Calu3 (cell line): Measurements from ENCODE around the gene KIAA0825. TPM values are rescaled to one million over a fixed set of nuclear protein-coding genes. Genes with fewer than 3 reads are reported as not detected.

Source experiments
- BruUV-seq: library from RNA; stranded (reverse); fragments of 400-500 nt; replicated peaks from 2 replicates; lab custom pipeline; 2021; lab: Mats Ljungman, UMichigan
- CTCF ChIA-PET: fragments of 300-600 bp; sonication (Branson Sonifier 250); formaldehyde crosslinking; loops from one replicate; lab custom pipeline; 2022; ENCODE audit warnings: antibody characterized with exemption; lab: Charles Lee
- DNase-seq: peaks from one replicate; pipeline ENCODE4 v3.0.0; 2022
- H3K27ac Mint-ChIP-seq: one replicate; pipeline ENCODE4 v1.8.0; 2022; ENCODE audit warnings: mixed read lengths; ENCODE audit not compliant: unreplicated experiment
- H3K27me3 Mint-ChIP-seq: one replicate; pipeline ENCODE4 v1.8.0; 2022; ENCODE audit warnings: mixed read lengths; ENCODE audit not compliant: unreplicated experiment
- H3K36me3 Mint-ChIP-seq: one replicate; pipeline ENCODE4 v1.8.0; 2022; ENCODE audit warnings: mild to moderate bottlenecking, moderate library complexity, mixed read lengths; ENCODE audit not compliant: insufficient read depth, unreplicated experiment
- H3K4me1 Mint-ChIP-seq: one replicate; pipeline ENCODE4 v1.8.0; 2022; ENCODE audit warnings: mild to moderate bottlenecking, low read depth, mixed read lengths; ENCODE audit not compliant: unreplicated experiment
- H3K4me3 Mint-ChIP-seq: one replicate; pipeline ENCODE4 v1.8.0; 2022; ENCODE audit warnings: mild to moderate bottlenecking, low read depth, moderate library complexity, mixed read lengths; ENCODE audit not compliant: unreplicated experiment
- H3K9me3 Mint-ChIP-seq: one replicate; pipeline ENCODE4 v1.8.0; 2022; ENCODE audit warnings: low read depth, mixed read lengths; ENCODE audit not compliant: unreplicated experiment
- CTCF ChIP-seq: fragments of 200-600 bp; IDR thresholded peaks from one replicate; pipeline ENCODE4 v1.8.0; 2022; ENCODE audit warnings: antibody characterized with exemption; ENCODE audit not compliant: unreplicated experiment
- intact Hi-C: fragments of 100-400 bp; cut with micrococcal nuclease; formaldehyde crosslinking; loops from one replicate; pipeline ENCODE4 v1.10.0; 2022; ENCODE audit not compliant: unreplicated experiment
- total RNA-seq: library from RNA; stranded (reverse); gene quantifications from 2 replicates; pipeline ENCODE4 v1.2.3, GENCODE V29; 2022

KIAA0825 gene
- total RNA-seq, 1 experiment from 2014 or later: 1.9 TPM

GRCh38 chr5:94353605-94354004, 264.8 kb downstream of the KIAA0825 start:
- intact Hi-C loops: no loop called here
- Mint-ChIP-seq H3K4me3 (no peak overlapping the region), H3K27me3 (no peaks in the 10 kb centered on the region), H3K9me3 (no peaks in the 10 kb centered on the region), H3K36me3 (no peaks in the 10 kb centered on the region), H3K27ac (no peak overlapping the region), H3K4me1 (no peaks in the 10 kb centered on the region)
- DNase-seq: no peak
- no peak for TF ChIP-seq CTCF
- BruUV-seq: no TSS peak
- CTCF ChIA-PET: interaction anchor here (0.6 kb wide), 1 partner anchor 636 kb away, joined by 5 read pairs; no protein-coding TSS in a partner anchor

GRCh38 chr5:94347130-94347529, 271.3 kb downstream of the KIAA0825 start:
- Mint-ChIP-seq H3K4me3 (no peak overlapping the region), H3K36me3 (no peaks in the 10 kb centered on the region), H3K9me3 (no peaks in the 10 kb centered on the region), H3K27me3 (no peaks in the 10 kb centered on the region), H3K27ac (no peak overlapping the region), H3K4me1 (no peaks in the 10 kb centered on the region)
- no peak for DNase-seq
- TF ChIP-seq CTCF: no peak
- intact Hi-C loops: no loop called here
- CTCF ChIA-PET: no interaction called here
- no TSS peak for BruUV-seq

GRCh38 chr5:94345257-94345656, 273.1 kb downstream of the KIAA0825 start:
- CTCF ChIA-PET: no interaction called here

GRCh38 chr5:94337617-94338016, 280.8 kb downstream of the KIAA0825 start:
- no peak for DNase-seq
- H3K36me3 Mint-ChIP-seq: no peaks in the 10 kb centered on the region
- BruUV-seq: no TSS peak
- no peaks in the 10 kb centered on the region for H3K4me1 Mint-ChIP-seq
- CTCF ChIA-PET: no interaction called here
- intact Hi-C loops: no loop called here
- H3K9me3 Mint-ChIP-seq: no peaks in the 10 kb centered on the region
- no peak overlapping the region for H3K27ac Mint-ChIP-seq
- no peaks in the 10 kb centered on the region for H3K27me3 Mint-ChIP-seq
- TF ChIP-seq CTCF: no peak
- H3K4me3 Mint-ChIP-seq: no peak overlapping the region

More at GRCh38 chr5:94345257-94345656, 273.1 kb downstream of the KIAA0825 start:
- intact Hi-C loops: no loop called here
- Mint-ChIP-seq H3K4me3 (no peak overlapping the region), H3K9me3 (no peaks in the 10 kb centered on the region), H3K27ac (no peak overlapping the region), H3K4me1 (no peaks in the 10 kb centered on the region), H3K36me3 (no peaks in the 10 kb centered on the region), H3K27me3 (no peaks in the 10 kb centered on the region)
- BruUV-seq: no TSS peak
- TF ChIP-seq CTCF: no peak
- DNase-seq: no peak
